GM12878 (cell line): ENCODE results near the gene POU4F3. TPM values are rescaled to one million over a fixed set of nuclear protein-coding genes. Genes with fewer than 3 reads are reported as not detected.

Experiments used
- ATAC-seq: fragments of 200-7000 bp; cut with Tn5 transposase; 3 replicates; pipeline ENCODE4 v1.9.1; 2020; ENCODE audit warnings: mild to moderate bottlenecking, moderate library complexity
- BruUV-seq: library from RNA; stranded (reverse); fragments of 400-500 nt; replicated peaks from 2 replicates; lab custom pipeline; 2021; lab: Mats Ljungman, UMichigan
- CTCF ChIA-PET: fragments of 300-600 bp; sonication (Branson Sonifier 250); formaldehyde crosslinking; extraction: SDS; loops from one replicate; lab custom pipeline; 2021; ENCODE audit warnings: inconsistent platforms; lab: Yijun Ruan, JAX
- POLR2A ChIA-PET: fragments of 350-600 bp; formaldehyde crosslinking; extraction: SDS; loops from one replicate; lab custom pipeline; 2021; ENCODE audit warnings: inconsistent platforms; lab: Charles Lee
- RAD21 ChIA-PET: fragments of 300-600 bp; sonication (Branson Sonifier 250); formaldehyde crosslinking; loops from one replicate; lab custom pipeline; 2023; ENCODE audit warnings: antibody characterized with exemption; ENCODE audit not compliant: unreplicated experiment; lab: Charles Lee
- SMC1A ChIA-PET: fragments of 300-600 bp; sonication (Branson Sonifier 250); formaldehyde crosslinking; loops from one replicate; lab custom pipeline; 2023; ENCODE audit not compliant: unreplicated experiment, uncharacterized antibody; lab: Charles Lee
- DNase-seq: peaks from one replicate; pipeline ENCODE4 v3.0.0-alpha.2; 2011; ENCODE audit warnings: low read depth, low spot score
- FAIRE-seq: peaks from 3 replicates; lab custom pipeline; 2011; peaks lifted over from hg19 to GRCh38; lab: Jason Lieb, UNC
- H2AFZ ChIP-seq: 2 replicates; pipeline ENCODE4 v1.6.0; 2011; ENCODE audit warnings: low read depth, low read length, control low read depth; ENCODE audit not compliant: control insufficient read depth
- H3K27ac ChIP-seq: 2 replicates; pipeline ENCODE4 v1.5.1; 2011; ENCODE audit warnings: control low read depth; ENCODE audit not compliant: control insufficient read depth, insufficient read depth
- H3K27me3 ChIP-seq, 2 experiments: replicated peaks in 1 of 2; 2 replicates each; pipeline versions ENCODE4 v1.6.0 to v1.6.1; 2011; ENCODE audit warnings: low read length in 1 of 2; ENCODE audit not compliant: control insufficient read depth in 2 of 2, insufficient read depth in 2 of 2
- H3K36me3 ChIP-seq, 2 experiments: 2 replicates each; pipeline ENCODE4 v1.5.1; 2011; ENCODE audit warnings: low read length in 1 of 2; ENCODE audit not compliant: control insufficient read depth in 2 of 2, insufficient read depth in 2 of 2
- H3K4me1 ChIP-seq: 2 replicates; pipeline ENCODE4 v1.6.1; 2011; ENCODE audit warnings: mild to moderate bottlenecking, low read length, moderate library complexity, mixed read lengths; ENCODE audit not compliant: control insufficient read depth, insufficient read depth
- H3K4me2 ChIP-seq: 2 replicates; pipeline ENCODE4 v1.6.0; 2011; ENCODE audit warnings: control low read depth; ENCODE audit not compliant: control insufficient read depth, insufficient read depth
- H3K4me3 ChIP-seq: fragments of 200-600 bp; sonication (generic); 2 replicates; pipeline ENCODE4 v1.5.1; 2016
- H3K79me2 ChIP-seq: 2 replicates; pipeline ENCODE4 v1.6.0; 2011; ENCODE audit warnings: low read length; ENCODE audit not compliant: control insufficient read depth, insufficient read depth
- H3K9ac ChIP-seq: 2 replicates; pipeline ENCODE4 v1.8.0; 2011; ENCODE audit warnings: low read length, control low read depth, mixed read lengths; ENCODE audit not compliant: control insufficient read depth, insufficient read depth
- H3K9me3 ChIP-seq: replicated peaks from 3 replicates; pipeline ENCODE4 v1.5.1; 2011; ENCODE audit warnings: mild to moderate bottlenecking, low read length; ENCODE audit not compliant: control insufficient read depth, insufficient read depth
- H4K20me1 ChIP-seq: 2 replicates; pipeline ENCODE4 v1.6.0; 2011; ENCODE audit not compliant: control insufficient read depth, insufficient read depth
- CTCF ChIP-seq, 3 experiments: IDR thresholded peaks in 2 of 3; conservative IDR thresholded peaks in 1 of 3; 2 replicates each; pipeline ENCODE4 v1.5.1; 2011; ENCODE audit warnings: low read depth in 3 of 3, low read length in 3 of 3, mild to moderate bottlenecking in 3 of 3, control low read depth in 2 of 3, moderate library complexity in 2 of 3, inconsistent platforms in 1 of 3, mixed read lengths in 1 of 3; ENCODE audit not compliant: control insufficient read depth in 2 of 3, insufficient read depth in 1 of 3; ENCODE audit errors: extremely low read depth in 1 of 3
- FOXK2 ChIP-seq: fragments of 450-650 bp; IDR thresholded peaks from 2 replicates; pipeline ENCODE4 v1.6.1; 2017; ENCODE audit warnings: mild to moderate bottlenecking, moderate library complexity
- FOXM1 ChIP-seq: IDR thresholded peaks from 2 replicates; pipeline ENCODE4 v1.6.1; 2012; ENCODE audit warnings: low read depth, mild to moderate bottlenecking, inconsistent platforms, low read length, moderate library complexity
- KAT2A ChIP-seq: conservative IDR thresholded peaks from 2 replicates; pipeline ENCODE4 v1.6.1; 2011; ENCODE audit warnings: low read depth, low read length; ENCODE audit not compliant: control insufficient read depth
- MTA2 ChIP-seq: fragments of 450-650 bp; IDR thresholded peaks from 2 replicates; pipeline ENCODE4 v1.6.1; 2016; ENCODE audit warnings: low read depth, mild to moderate bottlenecking, moderate library complexity
- NBN ChIP-seq: fragments of 450-650 bp; IDR thresholded peaks from 2 replicates; pipeline ENCODE4 v1.6.1; 2016
- NR2C2 ChIP-seq: IDR thresholded peaks from 2 replicates; pipeline ENCODE4 v1.6.1; 2011; ENCODE audit warnings: borderline replicate concordance, low read depth; ENCODE audit not compliant: control insufficient read depth, insufficient read length
- RAD51 ChIP-seq: fragments of 450-650 bp; IDR thresholded peaks from 2 replicates; pipeline ENCODE4 v1.6.1; 2016; ENCODE audit warnings: moderate library complexity, mild to moderate bottlenecking, inconsistent platforms
- RCOR1 ChIP-seq: conservative IDR thresholded peaks from 2 replicates; pipeline ENCODE4 v1.6.1; 2012; ENCODE audit warnings: low read depth, low read length, improper control_type of control experiment
- SMC3 ChIP-seq: IDR thresholded peaks from 2 replicates; pipeline ENCODE4 v1.6.1; 2011; ENCODE audit warnings: low read length, improper control_type of control experiment, borderline replicate concordance
- SPI1 ChIP-seq: IDR thresholded peaks from 2 replicates; pipeline ENCODE4 v1.6.1; 2011; ENCODE audit warnings: low read depth, mild to moderate bottlenecking, low read length, moderate library complexity, borderline replicate concordance; ENCODE audit not compliant: insufficient read depth
- SUZ12 ChIP-seq: fragments of 200-600 bp; sonication (generic); IDR thresholded peaks from one replicate; pipeline ENCODE4 v1.6.1; 2018; ENCODE audit warnings: antibody characterized with exemption, mild to moderate bottlenecking; ENCODE audit not compliant: unreplicated experiment
- WGBS: methylation state at CpG from one replicate; pipeline ENCODE4 v1.1.6; 2016; ENCODE audit warnings: low lambda C conversion rate; ENCODE audit not compliant: insufficient replicate concordance, insufficient coverage; ENCODE audit errors: missing lambda C conversion rate; 5-methylcytosine and 5-hydroxymethylcytosine counted together
- in situ Hi-C: fragments of 300-500 bp; cut with MboI; formaldehyde crosslinking; loops from 9 replicates; pipeline ENCODE4 v1.14.3; 2018; ENCODE audit warnings: mixed read lengths
- intact Hi-C: fragments of 100-400 bp; cut with micrococcal nuclease; formaldehyde crosslinking; loops from one replicate; pipeline ENCODE4 v1.14.2; 2022; ENCODE audit not compliant: unreplicated experiment
- polyA plus RNA-seq, 11 experiments: library from polyadenylated mRNA; depleted of rRNA in 4 of 11; unstranded in 6 of 11; stranded (reverse) in 5 of 11; fragments of >200 nt; fragmentation: Nextera tagmentation in 4 of 11; fragmentation: Illumina TruSeq in 1 of 11; extraction: Ambion mirVana in 4 of 11; extraction: Trizol in 1 of 11; gene quantifications; 1 replicate in 1 of 11; 2 replicates in 10 of 11; pipeline versions ENCODE4 v1.2.1 to v1.2.3, GENCODE V29; 2011 to 2016; ENCODE audit warnings: inconsistent platforms in 2 of 11, missing spikeins in 2 of 11, low read depth in 1 of 11
- total RNA-seq, 4 experiments: library from RNA; depleted of rRNA in 3 of 4; stranded (reverse); fragments of >200 nt in 3 of 4; fragmentation: Illumina TruSeq in 1 of 4; extraction: Trizol in 1 of 4; gene quantifications; 2 replicates each; pipeline versions ENCODE4 v1.2.1 to v1.2.3, GENCODE V29; 2013 to 2021
- TF ChIP-seq, protein P1 (sequence below): fragments of 450-650 bp; IDR thresholded peaks from 2 replicates; pipeline ENCODE4 v1.6.1; 2016; ENCODE audit warnings: mild to moderate bottlenecking

The POU4F3 gene
- total and polyA plus RNA-seq, 10 of the 15 experiments (the other 5 are each of a cell fraction or from before 2014, with no cell fraction given), result 0.03 to 0.19 (median 0.08) TPM; not detected in 5

- no peaks in the 10 kb centered on the region for H3K79me2 ChIP-seq
- FAIRE-seq (no peak), ATAC-seq (no peak), DNase-seq (no peak)
- BruUV-seq, result no TSS peak
- ChIA-PET SMC1A (no interaction called here), RAD21 (no interaction called here), CTCF (no interaction called here), POLR2A (no interaction called here)
- H3K27ac ChIP-seq, result no peak overlapping the region
- H3K9ac ChIP-seq, result no peak overlapping the region
- WGBS, result 25% methylated on average over 12 of the region's 12 CpGs
- no peaks in the 10 kb centered on the region; the same call in 2 of the 3 replicates for H3K9me3 ChIP-seq
- H2AFZ ChIP-seq, result no peak overlapping the region
- no peaks in the 10 kb centered on the region for H4K20me1 ChIP-seq
- intact Hi-C loops (no loop called here), in situ Hi-C loops (no loop called here)
- no peak overlapping the region for H3K4me3 ChIP-seq
- no peak for TF ChIP-seq FOXM1
- no peak for TF ChIP-seq SMC3
- TF ChIP-seq FOXK2, result no peak
- TF ChIP-seq SPI1, result no peak
- no peak for TF ChIP-seq RCOR1
- no peak for TF ChIP-seq NR2C2
- TF ChIP-seq RAD51, result no peak
- no peak for TF ChIP-seq SUZ12
- TF ChIP-seq, protein P1, sequence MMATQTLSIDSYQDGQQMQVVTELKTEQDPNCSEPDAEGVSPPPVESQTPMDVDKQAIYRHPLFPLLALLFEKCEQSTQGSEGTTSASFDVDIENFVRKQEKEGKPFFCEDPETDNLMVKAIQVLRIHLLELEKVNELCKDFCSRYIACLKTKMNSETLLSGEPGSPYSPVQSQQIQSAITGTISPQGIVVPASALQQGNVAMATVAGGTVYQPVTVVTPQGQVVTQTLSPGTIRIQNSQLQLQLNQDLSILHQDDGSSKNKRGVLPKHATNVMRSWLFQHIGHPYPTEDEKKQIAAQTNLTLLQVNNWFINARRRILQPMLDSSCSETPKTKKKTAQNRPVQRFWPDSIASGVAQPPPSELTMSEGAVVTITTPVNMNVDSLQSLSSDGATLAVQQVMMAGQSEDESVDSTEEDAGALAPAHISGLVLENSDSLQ, result no peak
- no peak for TF ChIP-seq KAT2A
- TF ChIP-seq NBN, result no peak
- TF ChIP-seq CTCF (IDR thresholded peaks at IDR 0.05 in 2 of 3, conservative IDR thresholded peaks at IDR 0.05 in 1 of 3; ENCODE audit: control insufficient read depth in 2 of 3, extremely low read depth in 1 of 3, insufficient read depth in 1 of 3, low read depth in 3 of 3, low read length in 3 of 3), result no peak
- TF ChIP-seq MTA2, result no peak
- H3K36me3 ChIP-seq, result no peaks in the 10 kb centered on the region
- peaks cover 19 to 21% of the 10 kb centered on the region in 2 experiments for H3K27me3 ChIP-seq
- no peak overlapping the region for H3K4me2 ChIP-seq
- H3K4me1 ChIP-seq, result no peaks in the 10 kb centered on the region
These were observed 6.6 kb downstream of the POU4F3 start for GRCh38 chr5:146345240-146345577.
